Measurements from ENCODE around the gene CTTN.

The CTTN gene

DNA sequence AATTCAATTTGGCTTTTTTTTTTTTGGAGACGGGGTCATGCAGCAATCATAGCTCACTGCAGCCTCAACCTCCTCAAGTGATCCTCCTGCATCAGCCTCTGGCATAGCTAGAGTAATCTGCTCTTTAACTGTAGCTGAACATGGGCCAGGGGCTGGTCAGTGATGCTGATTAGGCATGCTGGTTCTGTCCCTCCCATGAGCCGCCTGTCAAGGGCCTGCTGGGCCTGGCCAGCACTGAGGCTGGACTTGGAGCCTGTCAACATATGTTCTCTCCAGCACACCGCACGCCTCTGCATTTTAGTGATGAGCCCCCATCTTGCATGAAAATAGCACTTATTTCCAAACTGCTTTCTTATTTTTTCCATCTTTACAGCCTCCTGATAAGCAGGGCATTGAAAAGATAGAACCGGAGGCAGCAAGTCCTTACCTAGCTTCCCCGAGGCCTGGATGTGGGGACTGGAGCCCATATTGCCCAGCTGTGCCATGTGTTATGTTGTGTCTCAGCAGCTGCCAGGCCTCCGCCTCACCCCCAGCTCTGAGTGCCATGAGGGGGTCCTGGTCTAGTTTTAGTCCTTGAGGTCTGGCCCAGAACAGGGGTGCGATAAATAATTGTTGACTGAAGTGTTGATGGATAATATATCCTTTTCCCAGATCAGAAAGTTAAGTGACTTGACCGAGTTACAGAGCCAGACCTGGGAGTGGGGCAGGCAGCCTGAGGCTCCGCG is 80.0 kb downstream of the CTTN start:
- no peak for DNase-seq

DNA sequence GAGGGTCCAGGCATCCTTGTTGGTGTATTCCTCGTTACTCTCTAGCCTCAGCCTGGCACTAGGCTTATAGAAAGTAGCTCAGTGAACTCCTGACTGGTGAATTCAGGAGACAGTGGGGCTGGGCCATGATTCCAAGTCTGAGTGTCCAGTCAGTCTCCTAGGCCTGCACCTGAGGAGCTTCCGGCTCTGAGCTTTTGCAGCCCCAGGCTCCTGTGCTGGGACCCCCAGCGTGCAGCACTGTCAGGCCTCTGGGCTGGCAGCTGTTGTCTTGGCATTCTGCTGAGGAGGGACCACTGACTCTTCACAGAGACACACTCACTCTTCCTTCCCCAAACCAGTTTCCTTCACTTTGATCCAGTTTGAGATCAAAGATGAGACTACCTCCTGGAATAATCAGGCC is 82.4 kb downstream of the CTTN start:
- DNase-seq = no peak

DNA sequence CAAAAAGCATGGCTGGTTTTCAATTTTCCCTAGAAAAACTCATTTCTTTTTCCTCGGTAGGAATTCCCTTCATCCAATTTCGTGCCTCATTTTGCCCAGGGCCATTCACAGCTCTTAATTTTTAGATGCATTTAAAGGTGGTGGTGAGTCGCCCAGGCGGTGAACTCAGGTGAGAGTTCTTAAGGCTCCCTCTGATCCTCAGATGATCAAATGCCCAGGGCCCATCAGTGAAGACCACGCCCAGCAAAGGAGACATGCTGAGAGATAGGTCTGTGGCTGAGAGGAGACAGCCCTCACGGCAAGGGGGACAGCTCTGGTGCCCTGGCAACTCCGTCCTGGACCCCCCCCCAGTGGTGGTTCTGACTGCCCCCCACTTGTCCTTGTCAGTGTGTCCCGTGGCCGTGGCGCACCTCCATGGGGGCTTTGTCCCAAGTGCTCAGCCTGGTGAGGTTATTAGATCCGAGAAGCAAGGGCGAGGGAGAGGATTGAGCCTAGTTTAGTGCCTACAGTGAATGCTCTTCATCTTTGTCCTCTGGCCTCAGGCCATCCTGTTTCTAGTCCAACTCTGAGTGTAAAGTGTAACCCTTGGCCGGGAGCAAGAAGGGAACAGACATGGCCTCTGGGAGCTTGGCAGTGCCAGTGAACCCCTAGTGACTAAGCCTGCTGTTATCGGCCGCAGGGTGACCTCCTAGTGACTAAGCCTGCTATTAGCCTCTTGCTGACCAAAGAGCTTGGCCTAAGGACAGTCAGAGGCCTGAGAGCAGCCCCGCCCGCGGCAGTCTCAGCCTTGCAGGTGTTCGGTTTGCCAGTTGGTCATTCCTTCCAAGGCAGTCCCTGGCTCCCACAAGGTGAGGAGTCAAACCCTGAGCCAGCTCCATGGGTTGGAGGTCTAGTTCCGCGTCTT is 83.5 kb downstream of the CTTN start:
- DNase-seq = no peak

DNA sequence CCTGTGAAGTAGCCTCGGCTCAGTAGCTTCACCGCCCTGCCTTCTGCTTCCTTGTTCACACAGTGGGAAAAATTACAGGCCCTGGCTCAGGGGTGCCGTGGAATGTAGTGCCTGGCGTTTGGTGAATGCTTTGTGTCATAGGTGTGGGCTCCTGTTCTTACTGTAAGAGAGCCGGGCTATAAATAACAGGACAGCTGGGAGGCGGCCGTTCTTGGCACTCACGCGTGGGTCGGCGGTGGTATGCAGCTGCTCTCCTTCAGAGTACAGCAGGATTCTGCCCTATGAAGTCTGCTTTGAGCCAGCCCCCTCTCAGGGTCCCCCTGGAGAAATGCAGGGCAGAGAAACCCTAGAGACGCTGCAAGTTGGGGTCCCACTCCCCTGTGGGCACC is 84.2 kb downstream of the CTTN start:
- no peak for DNase-seq

DNA sequence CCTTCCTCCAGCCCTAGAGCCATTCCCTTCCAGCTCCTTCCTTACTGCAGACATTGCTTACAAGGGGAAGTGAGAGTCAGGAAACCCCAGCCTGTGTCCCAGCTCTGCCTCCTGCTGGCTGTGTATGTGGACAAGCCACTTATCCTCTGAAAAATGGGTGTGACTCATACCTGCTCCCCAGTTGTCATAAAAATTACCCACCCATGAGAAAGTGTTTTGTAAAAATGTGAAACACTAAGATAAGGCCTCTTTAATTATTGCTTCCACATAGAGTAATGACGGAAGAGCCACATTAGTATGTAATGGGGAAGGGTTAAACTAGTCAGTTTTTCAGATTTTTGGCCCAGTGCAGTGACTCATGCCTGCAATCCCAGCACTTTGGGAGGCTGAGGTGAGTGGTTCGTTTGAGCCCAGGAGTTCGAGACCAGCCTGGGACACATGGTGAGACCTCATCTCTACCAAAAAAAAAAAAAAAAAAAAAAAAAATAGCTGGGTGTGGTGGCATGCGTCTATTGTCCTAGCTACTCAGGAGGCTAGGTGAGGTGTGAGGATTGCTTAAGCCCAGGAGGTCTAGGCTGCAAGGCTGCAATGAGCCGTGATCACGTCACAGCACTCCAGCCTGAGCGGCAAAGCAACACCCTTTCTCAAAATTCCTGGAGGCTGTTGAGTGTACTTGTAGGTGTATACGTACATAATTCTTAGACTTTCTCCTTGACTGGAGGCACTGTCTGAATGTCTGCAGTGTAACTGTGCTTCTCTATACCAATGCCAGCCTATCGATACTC is 84.9 kb downstream of the CTTN start:
- DNase-seq = no peak

DNA sequence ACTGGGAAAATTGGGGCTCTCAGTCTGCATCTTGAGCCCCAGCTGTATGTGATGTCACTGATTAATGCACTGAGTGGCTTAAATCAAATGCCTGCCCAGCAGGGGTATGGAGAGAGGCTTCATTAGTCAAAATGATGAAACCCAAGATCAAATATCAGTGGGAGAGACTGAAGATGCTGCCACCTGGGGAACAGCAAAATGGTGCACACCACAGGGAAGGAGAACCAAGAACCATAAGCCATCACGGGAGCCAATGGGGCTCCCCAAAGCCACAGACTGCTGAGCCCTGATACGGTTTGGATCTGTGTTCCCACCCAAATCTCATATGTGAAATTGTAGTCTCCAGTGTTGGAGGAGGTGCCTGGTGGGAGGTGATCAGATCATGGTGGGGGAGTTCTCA is 85.6 kb downstream of the CTTN start:
- no peak for DNase-seq

DNA sequence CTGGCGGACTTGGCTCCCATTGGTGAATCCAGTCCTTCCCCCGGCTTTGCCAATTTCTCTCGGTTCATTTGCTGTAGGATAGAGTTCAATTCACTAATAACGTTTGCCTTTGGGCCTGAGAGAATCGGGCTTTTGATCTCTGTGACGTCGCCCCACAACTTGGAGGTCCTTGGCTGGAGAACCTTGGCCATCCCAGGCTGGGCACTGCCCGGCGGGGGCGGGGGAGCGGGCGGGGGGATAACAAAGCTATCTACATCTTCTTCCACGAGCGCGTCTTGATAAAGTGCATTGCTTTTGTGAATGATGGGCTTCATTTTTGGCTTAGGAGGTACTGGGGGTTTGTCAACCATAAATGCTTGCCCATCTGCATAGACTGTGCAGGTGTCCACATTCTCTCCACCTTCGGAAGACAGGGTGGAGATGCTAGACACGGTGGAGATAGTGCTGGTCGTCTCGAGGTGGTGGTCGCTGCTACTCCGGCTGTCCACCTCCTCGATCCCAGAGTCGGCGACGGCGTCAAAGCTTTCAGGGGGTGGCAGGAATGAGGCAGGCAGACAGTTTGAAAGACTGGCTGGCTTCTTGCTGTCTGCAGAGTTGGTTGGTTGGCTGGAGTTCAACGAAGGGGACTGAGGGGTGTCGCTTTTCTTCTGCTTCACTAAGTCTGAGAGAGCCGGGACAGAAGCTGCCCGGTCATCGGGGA is 87.1 kb downstream of the CTTN start:
- no peak for DNase-seq

DNA sequence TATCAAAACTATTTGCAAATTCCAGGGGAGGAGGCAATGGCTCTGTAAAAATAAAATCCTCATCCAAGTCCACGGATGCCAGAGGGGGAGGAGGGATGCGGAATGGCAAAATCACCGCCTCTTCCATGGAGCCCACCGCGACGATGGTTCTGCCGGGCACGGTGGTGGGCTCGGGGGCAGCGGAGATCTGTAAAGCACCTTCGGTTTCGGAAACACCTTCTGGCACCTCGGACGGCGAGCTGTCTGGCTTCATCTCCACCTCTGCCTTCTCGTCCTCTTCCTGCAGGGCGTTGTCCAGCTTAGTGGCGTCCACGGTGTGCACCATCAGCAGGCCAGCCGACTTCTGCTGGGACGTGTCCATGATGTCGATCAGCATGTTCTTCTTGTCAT is 87.7 kb downstream of the CTTN start:
- DNase-seq = no peak

All from NCI-H2029 treated with DMSO at 0.1 percent for 48 hours (cell line).